ENCODE measurements around the gene MXRA8. TPM values are rescaled to one million over a fixed set of nuclear protein-coding genes. Genes with fewer than 3 reads are reported as not detected.
A peak's percentile ranks its signal among the peaks of the same experiment; 100 is the strongest.

Gene MXRA8
- total RNA-seq, 4 donors from 2014 or later: 18.6 to 43.5 (median 21.9) TPM

DNA sequence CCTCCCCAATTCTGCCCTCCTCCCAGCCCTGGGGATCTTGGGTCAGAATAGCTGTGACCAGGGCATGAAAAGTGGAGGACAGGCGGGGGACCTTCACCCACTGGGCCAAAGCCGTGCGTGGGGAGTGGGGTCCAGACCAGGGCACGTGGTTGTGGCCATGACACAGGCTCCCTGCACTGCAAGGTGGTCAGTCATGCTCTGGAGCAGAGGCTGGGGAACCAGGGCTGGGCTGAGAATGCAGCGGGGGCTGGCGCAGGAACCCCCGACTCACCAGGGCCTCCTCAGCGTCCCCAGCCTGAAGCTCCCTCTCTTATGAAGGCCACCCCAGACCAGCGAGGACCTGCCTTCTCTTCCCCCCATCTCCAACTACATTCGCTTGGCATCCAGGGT lies 11.9 kb downstream of the MXRA8 start:
- peak overlapping the region; percentile 81 for H3K4me3 ChIP-seq
- 84% methylated on average over 5 of the region's 10 CpGs for WGBS
- no peak overlapping the region for H3K27ac ChIP-seq
- H3K4me1 ChIP-seq: peaks cover 57% of the 10 kb centered on the region
- no peaks in the 10 kb centered on the region for H3K27me3 ChIP-seq
- no peaks in the 10 kb centered on the region for H3K9me3 ChIP-seq
- DNase-seq (ENCODE audit: low spot score in 2 of 2): no peak
- TF ChIP-seq POLR2A (IDR thresholded peaks at IDR 0.05): no peak
- TF ChIP-seq EP300 (IDR thresholded peaks at IDR 0.05): no peak
- no peak for TF ChIP-seq CTCF (IDR thresholded peaks at IDR 0.05)
- TF ChIP-seq POLR2AphosphoS5 (IDR thresholded peaks at IDR 0.05): no peak
- peaks cover 4% of the 10 kb centered on the region for H3K36me3 ChIP-seq

- peaks cover 54% of the 10 kb centered on the region for H3K4me1 ChIP-seq
- no peak for DNase-seq (ENCODE audit: low spot score in 2 of 2)
- H3K9me3 ChIP-seq: no peaks in the 10 kb centered on the region
- WGBS: 70% methylated on average over 5 of the region's 12 CpGs
- H3K27me3 ChIP-seq: no peaks in the 10 kb centered on the region
- no peak for TF ChIP-seq CTCF (IDR thresholded peaks at IDR 0.05)
- TF ChIP-seq POLR2AphosphoS5 (IDR thresholded peaks at IDR 0.05): no peak
- TF ChIP-seq POLR2A (IDR thresholded peaks at IDR 0.05): no peak
- no peak for TF ChIP-seq EP300 (IDR thresholded peaks at IDR 0.05)
- H3K4me3 ChIP-seq: no peak overlapping the region
- H3K36me3 ChIP-seq: peaks cover 7% of the 10 kb centered on the region
- no peak overlapping the region for H3K27ac ChIP-seq
Measured at GRCh38 chr1:1345860-1346500, 12.4 kb downstream of the MXRA8 start.

DNA sequence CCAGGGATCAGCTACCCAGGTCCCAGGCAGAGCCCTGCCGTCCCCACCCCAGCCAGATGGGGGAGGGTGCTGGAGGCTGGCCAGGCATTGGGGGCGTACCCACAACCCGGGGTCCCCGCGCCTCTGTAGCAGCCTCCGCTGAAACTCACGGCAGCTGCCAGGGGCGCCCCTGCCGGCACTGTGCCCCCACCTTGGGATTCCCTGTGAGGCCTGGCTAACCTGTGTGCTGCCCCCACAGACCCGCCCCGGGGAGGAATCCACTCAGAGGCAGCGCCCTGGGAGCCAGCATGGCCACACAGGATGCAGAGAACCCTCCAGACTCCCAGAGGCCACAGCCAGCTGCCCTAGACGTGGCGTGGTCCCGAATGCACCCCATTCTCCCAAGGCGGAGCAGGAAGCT lies 13.0 kb downstream of the MXRA8 start:
- peak overlapping the region; percentile 9 for H3K27ac ChIP-seq
- no peaks in the 10 kb centered on the region for H3K9me3 ChIP-seq
- peaks cover 13% of the 10 kb centered on the region for H3K36me3 ChIP-seq
- H3K4me3 ChIP-seq: no peak overlapping the region
- no peak for DNase-seq (ENCODE audit: low spot score in 2 of 2)
- TF ChIP-seq POLR2AphosphoS5 (IDR thresholded peaks at IDR 0.05) (no peak), EP300 (IDR thresholded peaks at IDR 0.05) (no peak), CTCF (IDR thresholded peaks at IDR 0.05) (no peak), POLR2A (IDR thresholded peaks at IDR 0.05) (no peak)
- peaks cover 54% of the 10 kb centered on the region for H3K4me1 ChIP-seq
- no peaks in the 10 kb centered on the region for H3K27me3 ChIP-seq
- WGBS: 74% methylated on average over 5 of the region's 16 CpGs

GRCh38 chr1:1344655-1345361 lies 13.5 kb downstream of the MXRA8 start:
- H3K9me3 ChIP-seq: no peaks in the 10 kb centered on the region
- TF ChIP-seq EP300 (IDR thresholded peaks at IDR 0.05) (no peak), POLR2AphosphoS5 (IDR thresholded peaks at IDR 0.05) (no peak), CTCF (IDR thresholded peaks at IDR 0.05) (peak in 1 of 2 donors; percentile 13)
- no peak for DNase-seq (ENCODE audit: low spot score in 2 of 2)
- H3K4me3 ChIP-seq: no peak overlapping the region
- peaks cover 19% of the 10 kb centered on the region for H3K36me3 ChIP-seq
- peak overlapping the region; percentile 62 for H3K27ac ChIP-seq
- peaks cover 54% of the 10 kb centered on the region for H3K4me1 ChIP-seq
- WGBS: 72% methylated on average over 6 of the region's 15 CpGs
- H3K27me3 ChIP-seq: no peaks in the 10 kb centered on the region

DNA sequence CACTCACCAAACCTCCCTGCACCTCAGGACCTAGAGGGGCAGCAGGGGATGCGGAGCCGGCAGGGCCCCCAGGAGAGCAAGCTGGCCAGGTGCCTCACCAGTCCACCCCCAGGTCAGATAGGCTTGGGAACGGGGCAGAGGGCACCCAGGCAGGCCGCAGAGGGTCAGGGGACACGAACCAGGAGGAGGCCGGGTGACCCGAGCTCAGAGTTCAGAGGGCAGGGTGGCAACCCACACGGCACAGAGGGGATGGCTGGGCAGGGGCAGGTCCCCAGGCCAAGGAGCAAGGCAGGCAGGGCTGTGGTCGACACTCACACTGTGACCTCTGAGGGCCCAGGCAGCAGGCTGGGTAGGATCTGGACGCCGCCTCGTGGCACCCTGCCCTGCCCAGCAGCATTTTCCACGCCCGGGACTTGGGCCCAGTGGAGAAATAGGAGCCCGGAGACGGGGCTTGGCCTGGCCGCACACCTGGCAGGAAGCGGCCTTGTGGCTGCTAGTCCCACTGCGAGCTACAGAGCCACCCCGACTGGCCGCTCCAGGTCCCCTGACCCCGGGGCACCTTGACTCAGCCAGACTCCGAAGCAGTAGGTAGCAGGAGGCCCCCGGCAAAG lies 14.4 kb downstream of the MXRA8 start:
- no peaks in the 10 kb centered on the region for H3K27me3 ChIP-seq
- H3K4me1 ChIP-seq: peaks cover 54% of the 10 kb centered on the region
- WGBS: no CpG with 5 or more reads among the region's 24 CpGs
- no peak overlapping the region for H3K4me3 ChIP-seq
- TF ChIP-seq EP300 (IDR thresholded peaks at IDR 0.05): no peak
- TF ChIP-seq POLR2AphosphoS5 (IDR thresholded peaks at IDR 0.05): no peak
- TF ChIP-seq POLR2A (IDR thresholded peaks at IDR 0.05): no peak
- no peak for TF ChIP-seq CTCF (IDR thresholded peaks at IDR 0.05)
- DNase-seq (ENCODE audit: low spot score in 2 of 2): no peak
- H3K36me3 ChIP-seq: peaks cover 28% of the 10 kb centered on the region
- no peaks in the 10 kb centered on the region for H3K9me3 ChIP-seq
- peak overlapping the region; percentile 62 for H3K27ac ChIP-seq
